GM13977 (cell line): ENCODE data around the gene ZP1.

Experiments used
- DNase-seq: peaks from one replicate; pipeline ENCODE4 v3.0.0; 2012; ENCODE audit warnings: low spot score
- in situ Hi-C: fragments of 300-500 bp; cut with MboI; formaldehyde crosslinking; loops from one replicate; pipeline ENCODE4 v1.12.0; 2022; ENCODE audit warnings: low sequenced_read_pairs, low pct_unique_long_range_greater_than_20kb, mixed read lengths, inconsistent platforms; ENCODE audit not compliant: unreplicated experiment
- TF ChIP-seq, protein P1 (sequence below): IDR thresholded peaks from 2 replicates; pipeline ENCODE4 v1.5.1; 2012; ENCODE audit warnings: mild to moderate bottlenecking, control low read depth; ENCODE audit not compliant: insufficient read depth; ENCODE audit errors: extremely low read depth, missing control alignments

The ZP1 gene

GRCh38 chr11:60830478-60831142 lies 36.7 kb upstream of the ZP1 start:
- in situ Hi-C loops: loop anchor here (10.0 to 25.0 kb wide), 2 partner anchors 54 to 357 kb away; no protein-coding TSS in a partner anchor
- DNase-seq: no peak
- TF ChIP-seq, protein P1, sequence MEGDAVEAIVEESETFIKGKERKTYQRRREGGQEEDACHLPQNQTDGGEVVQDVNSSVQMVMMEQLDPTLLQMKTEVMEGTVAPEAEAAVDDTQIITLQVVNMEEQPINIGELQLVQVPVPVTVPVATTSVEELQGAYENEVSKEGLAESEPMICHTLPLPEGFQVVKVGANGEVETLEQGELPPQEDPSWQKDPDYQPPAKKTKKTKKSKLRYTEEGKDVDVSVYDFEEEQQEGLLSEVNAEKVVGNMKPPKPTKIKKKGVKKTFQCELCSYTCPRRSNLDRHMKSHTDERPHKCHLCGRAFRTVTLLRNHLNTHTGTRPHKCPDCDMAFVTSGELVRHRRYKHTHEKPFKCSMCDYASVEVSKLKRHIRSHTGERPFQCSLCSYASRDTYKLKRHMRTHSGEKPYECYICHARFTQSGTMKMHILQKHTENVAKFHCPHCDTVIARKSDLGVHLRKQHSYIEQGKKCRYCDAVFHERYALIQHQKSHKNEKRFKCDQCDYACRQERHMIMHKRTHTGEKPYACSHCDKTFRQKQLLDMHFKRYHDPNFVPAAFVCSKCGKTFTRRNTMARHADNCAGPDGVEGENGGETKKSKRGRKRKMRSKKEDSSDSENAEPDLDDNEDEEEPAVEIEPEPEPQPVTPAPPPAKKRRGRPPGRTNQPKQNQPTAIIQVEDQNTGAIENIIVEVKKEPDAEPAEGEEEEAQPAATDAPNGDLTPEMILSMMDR: no peak

DNA sequence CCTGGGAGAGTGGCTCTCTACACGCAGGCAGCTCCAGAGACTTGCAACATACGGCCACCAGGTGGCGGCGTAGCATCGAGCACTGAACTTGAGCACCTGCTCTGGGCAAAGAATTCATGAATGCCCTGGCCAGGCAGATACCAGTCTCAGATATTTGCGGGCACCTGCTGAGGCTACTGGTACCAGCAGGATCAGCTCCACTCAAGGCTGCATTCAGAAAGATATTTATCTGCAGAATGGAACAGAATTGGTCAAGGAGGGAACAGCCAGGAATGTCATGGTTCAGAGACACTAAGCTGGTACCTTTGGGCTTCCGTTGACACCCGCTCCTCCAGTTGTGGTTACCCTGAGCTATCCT lies 36.2 kb upstream of the ZP1 start:
- in situ Hi-C loops: loop anchor here (10.0 to 25.0 kb wide), 2 partner anchors 54 to 356 kb away; no protein-coding TSS in a partner anchor
- peak; percentile 83 for DNase-seq
- TF ChIP-seq, protein P1: peak; percentile 95

DNA sequence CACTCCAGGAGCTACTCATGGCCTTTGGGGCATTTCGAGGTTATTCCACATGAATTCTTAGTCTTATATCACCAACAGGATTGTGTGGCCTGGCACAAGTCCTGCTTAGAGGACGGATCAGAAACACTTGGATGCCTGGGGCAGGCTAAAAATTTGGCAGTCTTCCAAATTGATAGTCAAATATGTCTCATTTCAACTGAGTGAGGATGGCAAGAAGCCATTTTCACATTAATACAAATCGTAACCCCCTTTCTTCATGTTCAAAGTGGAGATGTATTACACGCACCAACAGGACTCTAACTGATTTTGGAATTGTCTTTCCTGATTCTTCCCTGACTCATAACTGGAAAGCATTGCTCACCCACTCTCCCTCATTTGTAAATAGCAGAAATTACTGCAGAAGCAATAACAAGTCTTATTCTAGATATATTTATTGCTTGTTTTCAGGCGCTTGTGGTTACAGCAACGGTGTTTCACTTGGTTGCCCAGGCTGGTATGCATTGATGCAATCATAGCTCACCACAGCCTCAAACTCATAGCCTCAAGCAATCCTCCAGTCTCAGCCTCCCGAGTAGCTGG lies 35.8 kb upstream of the ZP1 start:
- TF ChIP-seq, protein P1: no peak
- in situ Hi-C loops: loop anchor here (10.0 to 25.0 kb wide), 2 partner anchors 53 to 356 kb away; no protein-coding TSS in a partner anchor
- DNase-seq: no peak

DNA sequence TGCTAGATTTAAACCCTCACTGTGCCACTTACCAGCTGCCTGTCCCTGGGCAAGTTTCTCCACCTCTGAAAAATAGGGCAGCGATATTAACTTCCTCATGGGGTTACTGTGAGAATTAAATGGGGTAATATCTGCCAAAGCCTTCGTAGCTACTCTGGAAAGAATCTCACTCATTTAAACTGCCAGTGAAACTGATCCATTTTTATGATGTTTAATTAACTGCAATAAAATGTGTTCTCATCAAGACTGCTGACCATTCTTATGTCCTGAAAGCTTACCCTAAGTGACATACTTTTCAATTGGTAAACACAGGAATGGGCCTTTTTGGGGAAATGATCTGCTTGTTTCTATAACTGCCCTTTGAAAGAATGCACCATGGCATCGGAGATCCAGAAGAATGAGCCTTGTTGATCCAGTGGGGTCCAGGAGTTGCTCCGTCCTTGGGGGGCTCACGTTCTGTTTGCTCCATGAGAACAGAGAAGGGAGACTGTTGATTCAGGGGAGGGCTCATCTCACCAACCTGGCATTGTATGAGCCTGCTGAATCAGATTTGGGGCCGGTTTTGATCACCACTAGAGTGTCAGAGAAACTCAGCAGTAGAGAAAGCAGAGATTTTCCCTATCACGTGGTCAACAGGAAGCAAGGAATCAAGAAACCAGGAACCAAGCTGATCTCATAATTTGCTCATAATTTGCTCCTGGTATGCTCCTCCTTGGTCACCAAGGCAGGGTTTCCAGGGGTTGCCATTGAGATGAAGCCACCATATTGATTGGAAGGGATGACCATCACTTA lies 32.4 kb upstream of the ZP1 start:
- in situ Hi-C loops: loop anchor here (10.0 to 25.0 kb wide), 2 partner anchors 50 to 352 kb away; no protein-coding TSS in a partner anchor
- TF ChIP-seq, protein P1: no peak
- DNase-seq: no peak

- in situ Hi-C loops: loop anchor here (10.0 to 25.0 kb wide), 2 partner anchors 49 to 352 kb away; no protein-coding TSS in a partner anchor
- DNase-seq: no peak
- TF ChIP-seq, protein P1: no peak
Measured at GRCh38 chr11:60835534-60835846, 31.9 kb upstream of the ZP1 start.

DNA sequence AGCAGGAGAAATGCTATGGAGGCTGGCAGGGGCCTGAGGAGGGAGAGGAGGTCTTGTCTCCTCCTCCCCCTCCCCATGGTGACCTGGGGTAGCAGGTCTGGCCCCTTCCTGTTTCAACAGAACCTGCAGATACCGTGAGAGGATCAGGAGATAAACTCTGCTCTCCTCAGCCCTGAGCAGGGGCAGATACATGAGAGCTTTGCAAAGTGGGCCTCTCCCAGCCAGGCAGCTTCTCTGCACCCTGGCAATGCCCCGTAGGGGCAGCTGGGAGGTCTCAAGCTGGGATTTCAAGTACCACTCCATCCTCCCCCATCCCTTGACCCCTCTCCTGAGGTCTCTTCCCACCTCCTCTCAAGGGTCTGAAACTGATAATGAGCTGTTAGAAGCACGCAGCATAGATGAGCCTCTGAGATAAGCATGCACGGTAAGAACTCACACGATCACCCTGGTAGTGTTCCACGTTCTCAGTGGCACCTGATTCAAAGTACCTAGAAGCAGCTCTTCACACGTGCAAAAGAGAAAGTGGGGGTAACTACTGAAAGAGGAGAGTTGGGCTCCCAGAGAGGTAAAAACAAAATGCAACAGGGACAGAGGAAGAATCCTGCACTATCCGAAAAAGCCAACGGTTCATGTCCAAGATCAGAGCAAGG lies 30.4 kb upstream of the ZP1 start:
- no peak for DNase-seq
- in situ Hi-C loops: loop anchor here (10.0 to 25.0 kb wide), 2 partner anchors 48 to 350 kb away; no protein-coding TSS in a partner anchor

More for the DNA sequence above, 30.4 kb upstream of the ZP1 start:
- TF ChIP-seq, protein P1: no peak
